PC-3 (cell line): ENCODE results near the gene PSMD1.

Experiments
- EZH2 ChIP-seq: fragments of 300-600 bp; sonication (generic); IDR thresholded peaks from one replicate; pipeline ENCODE4 v1.6.1; 2017; ENCODE audit warnings: antibody characterized with exemption, mild to moderate bottlenecking, low read length; ENCODE audit not compliant: unreplicated experiment
- EZH2phosphoT487 ChIP-seq: fragments of 300-600 bp; sonication (generic); IDR thresholded peaks from 2 replicates; pipeline ENCODE4 v1.6.1; 2018; ENCODE audit warnings: mild to moderate bottlenecking, antibody characterized with exemption, low read length, borderline replicate concordance
- TF ChIP-seq, protein P1 (sequence below): fragments of 300-600 bp; sonication (generic); conservative IDR thresholded peaks from 2 replicates; pipeline ENCODE4 v1.5.1; 2017; ENCODE audit warnings: antibody characterized with exemption, low read depth, mild to moderate bottlenecking, low read length

DNA sequence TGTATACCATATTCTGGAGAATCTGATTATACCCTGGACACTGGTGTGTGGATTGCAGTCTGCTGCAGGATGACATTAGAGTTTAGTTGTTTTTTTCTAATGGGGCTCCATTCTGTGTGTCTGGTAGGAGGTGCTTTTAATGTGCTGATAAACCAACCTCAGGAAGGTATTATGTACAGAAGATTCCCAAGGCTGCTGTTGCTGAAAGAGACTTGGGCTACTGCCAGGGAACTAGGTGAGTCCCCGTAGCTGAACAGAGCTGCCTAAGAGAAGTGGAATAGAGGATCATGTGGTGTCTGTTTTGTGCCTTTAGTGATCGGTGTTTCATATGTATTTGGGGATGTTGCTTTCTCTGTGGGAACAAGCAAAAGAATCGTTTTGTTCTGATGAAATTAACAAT is 44.2 kb upstream of the PSMD1 start:
- TF ChIP-seq, protein P1, sequence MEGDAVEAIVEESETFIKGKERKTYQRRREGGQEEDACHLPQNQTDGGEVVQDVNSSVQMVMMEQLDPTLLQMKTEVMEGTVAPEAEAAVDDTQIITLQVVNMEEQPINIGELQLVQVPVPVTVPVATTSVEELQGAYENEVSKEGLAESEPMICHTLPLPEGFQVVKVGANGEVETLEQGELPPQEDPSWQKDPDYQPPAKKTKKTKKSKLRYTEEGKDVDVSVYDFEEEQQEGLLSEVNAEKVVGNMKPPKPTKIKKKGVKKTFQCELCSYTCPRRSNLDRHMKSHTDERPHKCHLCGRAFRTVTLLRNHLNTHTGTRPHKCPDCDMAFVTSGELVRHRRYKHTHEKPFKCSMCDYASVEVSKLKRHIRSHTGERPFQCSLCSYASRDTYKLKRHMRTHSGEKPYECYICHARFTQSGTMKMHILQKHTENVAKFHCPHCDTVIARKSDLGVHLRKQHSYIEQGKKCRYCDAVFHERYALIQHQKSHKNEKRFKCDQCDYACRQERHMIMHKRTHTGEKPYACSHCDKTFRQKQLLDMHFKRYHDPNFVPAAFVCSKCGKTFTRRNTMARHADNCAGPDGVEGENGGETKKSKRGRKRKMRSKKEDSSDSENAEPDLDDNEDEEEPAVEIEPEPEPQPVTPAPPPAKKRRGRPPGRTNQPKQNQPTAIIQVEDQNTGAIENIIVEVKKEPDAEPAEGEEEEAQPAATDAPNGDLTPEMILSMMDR: no peak
- TF ChIP-seq EZH2: no peak
- no peak for TF ChIP-seq EZH2phosphoT487
